COLO668 (cell line): ENCODE measurements around the gene RYR2.

Experiments used
- DNase-seq: peaks from one replicate; lab custom pipeline; 2025; ENCODE audit not compliant: unreplicated experiment; lab: John Stamatoyannopoulos, UW

Gene RYR2

DNA sequence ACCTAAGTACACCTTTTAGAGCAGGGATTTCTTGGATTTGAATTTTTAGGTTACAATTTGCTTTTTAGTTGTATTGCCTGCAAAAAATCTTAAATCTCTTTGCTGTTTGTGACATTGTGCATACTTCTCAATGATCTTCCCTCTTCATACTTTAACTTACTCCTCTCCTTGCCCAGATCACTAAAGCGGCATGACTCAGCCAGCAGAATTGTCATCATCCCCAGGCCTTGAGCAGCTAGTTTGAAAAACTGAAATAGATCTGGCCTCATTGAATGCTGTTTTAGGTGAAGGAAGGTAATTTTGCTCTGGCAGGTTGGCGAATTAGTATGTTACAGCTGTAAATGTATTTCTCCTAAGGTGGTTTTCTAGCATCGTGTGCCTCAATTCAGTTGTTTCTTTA, 145.9 kb downstream of the RYR2 start:
- no peak for DNase-seq

DNA sequence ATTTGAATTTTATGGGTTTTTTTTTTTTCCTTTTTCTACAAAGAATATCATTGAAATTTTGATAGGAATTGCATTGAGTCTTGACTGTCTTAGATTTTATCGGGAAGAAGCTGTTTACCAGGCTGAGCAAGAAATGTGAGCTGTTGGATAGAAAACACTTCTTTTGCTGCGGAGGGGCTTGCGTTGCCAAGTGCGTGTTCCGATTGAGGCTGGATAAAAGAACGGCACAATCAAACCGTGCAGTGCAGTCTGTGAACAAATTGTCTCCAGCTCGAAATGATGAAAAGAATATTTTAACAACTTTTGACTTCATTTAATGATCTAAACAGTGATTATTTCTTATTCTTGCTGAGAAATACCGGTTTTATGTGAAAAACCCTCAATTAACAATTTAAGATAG, 149.4 kb downstream of the RYR2 start:
- DNase-seq: no peak

DNA sequence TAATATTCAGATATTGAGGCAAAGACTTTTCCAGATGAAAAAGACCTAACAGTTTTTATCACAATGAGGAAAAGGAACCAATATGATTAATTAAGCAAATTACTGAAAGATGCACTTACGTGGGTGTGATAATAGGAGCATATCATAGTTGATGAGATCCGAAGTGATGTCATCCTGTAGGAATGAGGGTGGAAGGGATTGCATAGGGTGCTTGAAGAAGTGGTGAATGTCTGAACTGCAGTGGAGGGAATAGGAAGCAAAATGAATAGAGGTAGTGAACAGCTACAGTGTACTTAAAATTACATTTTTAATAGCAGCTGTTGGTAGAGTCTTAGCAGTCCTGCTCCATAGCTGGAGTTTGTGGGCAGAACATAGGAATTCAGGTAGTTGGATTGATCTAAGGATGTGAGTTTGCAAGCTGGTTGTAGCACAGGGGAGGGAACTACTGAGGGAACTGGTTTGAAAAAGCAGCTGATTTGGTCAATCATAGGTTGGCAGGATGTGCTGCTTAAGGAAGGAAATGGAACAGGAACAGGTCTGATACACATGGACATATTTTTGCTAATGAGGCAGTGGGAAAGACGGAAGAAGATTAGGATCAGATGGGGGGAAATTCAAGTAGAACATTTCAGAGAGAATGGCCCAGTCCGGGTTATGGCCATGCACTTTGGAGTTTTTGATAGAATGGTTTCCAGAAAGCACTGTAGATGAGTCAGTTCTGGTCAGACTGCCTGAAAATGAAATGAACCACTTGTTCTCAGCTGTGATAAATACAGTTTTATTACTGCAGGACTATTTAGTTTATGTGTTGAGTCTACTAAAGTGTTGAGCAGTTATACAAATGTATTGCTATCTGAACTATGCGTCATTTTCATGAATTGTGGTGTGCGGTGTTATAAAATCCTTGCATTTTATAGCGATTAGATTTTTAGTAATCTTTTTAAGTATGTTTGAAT, 155.8 kb downstream of the RYR2 start:
- no peak for DNase-seq

DNA sequence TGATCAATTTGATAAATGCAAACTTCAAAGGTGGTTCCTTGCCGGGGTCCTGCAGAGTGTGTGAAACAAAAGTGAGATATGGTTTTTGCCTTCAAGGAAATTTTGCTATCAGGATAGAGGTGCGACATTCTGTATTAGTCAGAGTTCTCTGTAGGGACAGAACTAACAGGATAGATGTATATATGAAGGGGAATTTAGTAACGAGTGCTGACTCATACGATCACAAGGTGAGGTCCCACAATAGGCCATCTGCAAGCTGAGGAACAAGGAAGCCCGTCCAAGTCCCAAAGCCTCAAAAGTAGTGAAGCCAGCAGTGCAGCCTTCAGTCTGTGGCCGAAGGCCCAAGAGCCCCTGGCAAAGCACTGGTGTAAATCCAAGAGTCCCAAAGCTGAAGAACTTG, 157.0 kb downstream of the RYR2 start:
- no peak for DNase-seq

DNA sequence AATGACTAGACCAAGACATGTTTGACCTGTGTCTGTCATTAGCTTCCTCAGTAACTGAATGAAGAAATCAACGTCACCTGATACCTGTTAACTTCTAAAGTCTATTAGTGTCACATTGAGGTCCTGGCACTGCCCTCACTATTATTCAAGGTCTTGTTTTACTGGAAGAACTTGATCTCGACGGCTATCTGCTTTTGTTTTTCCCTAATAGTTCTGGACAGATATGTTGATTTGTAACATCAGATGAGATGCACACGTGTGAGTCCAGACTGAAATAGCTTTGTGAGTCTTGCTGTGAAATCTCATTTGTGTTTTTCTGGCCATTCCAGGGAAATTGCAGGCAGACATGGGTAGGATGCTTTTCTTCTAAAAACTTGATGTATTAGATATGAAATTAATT, 159.2 kb downstream of the RYR2 start:
- DNase-seq: no peak

DNA sequence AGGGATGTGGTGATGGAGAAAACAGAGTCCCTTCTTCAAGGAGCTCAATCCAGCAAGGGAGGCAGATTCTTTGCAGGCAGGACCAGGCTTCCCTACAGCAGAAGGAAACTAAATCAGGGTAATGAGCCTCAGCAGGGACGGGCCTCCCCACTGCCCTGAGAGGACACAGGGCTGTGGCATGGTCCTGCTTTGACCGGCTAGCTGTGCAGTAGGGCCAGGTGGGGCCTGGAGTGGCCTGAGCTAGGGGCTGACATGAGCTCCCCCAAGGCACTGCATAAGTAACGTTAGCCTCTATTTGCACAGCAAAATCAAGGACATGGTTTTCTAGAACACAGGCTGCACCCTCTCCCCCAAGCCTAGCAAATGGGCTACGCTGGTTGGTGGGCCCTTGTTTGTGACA, 162.9 kb downstream of the RYR2 start:
- no peak for DNase-seq

DNA sequence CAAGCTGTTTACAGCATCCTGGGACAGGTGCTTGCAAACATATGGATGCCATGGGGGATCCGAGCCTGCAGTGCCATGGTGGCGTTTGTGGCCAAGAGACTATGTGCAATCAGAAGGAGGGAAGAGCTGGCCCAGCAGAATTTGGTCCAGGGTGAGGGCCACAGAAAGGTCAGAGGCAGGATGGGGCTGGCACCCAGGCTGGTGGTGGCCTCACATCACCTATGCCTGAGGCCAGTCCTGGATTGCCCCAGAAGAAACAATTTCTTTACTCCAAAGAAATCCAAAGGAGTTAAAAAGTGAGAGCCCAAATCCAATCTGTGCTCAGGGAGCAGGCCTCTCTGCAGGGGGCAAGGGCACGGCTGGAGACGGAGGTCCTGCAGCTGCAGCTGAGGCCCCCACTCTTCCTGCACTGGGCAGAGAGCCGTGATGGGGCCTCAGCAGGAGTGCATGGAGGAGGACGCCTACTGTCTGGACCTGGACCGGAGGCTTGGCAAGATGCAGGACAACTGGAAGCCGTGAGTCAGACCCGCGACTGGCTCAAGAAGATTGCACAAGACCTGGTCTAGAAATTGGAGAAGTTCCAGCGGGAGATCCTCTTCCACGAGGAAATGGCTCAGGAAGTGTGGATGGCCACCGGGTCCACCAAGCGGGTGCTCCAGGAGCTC, 163.5 kb downstream of the RYR2 start:
- no peak for DNase-seq

DNA sequence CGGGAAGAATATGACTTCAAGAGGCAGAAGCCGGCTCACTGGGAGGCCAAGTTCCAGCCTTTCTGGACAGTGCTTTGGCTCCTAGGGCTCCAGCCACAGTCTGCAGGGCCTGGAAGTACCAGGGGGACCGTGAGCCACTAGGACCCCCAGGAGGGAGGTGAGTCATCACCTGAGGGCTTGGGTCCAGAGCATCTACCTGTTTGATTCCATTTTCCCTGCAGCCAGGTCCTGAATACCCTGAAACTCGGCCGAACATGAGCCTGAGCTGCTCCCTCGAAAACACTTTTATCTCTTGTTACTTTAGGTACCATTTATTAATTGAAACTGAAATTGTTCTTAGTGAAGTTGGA, 164.1 kb downstream of the RYR2 start:
- no peak for DNase-seq

DNA sequence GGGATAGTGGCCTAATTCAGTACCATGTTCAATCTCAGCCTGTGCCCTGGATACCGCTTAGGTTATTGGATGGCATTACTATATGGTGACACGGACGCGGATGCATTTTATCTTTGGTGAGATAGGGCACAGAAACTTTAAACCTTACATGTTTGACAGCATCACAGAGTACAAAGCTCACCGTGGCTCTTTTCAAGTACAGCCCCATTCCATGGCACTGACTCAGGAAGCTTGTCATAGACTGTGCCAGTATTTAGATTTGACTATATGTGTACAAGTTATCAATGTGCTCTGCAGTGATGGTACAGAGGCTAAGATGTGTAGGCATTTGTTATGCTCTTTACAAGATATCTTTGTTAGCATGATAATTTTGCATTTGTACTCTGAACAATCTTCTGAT, 169.0 kb downstream of the RYR2 start:
- no peak for DNase-seq

DNA sequence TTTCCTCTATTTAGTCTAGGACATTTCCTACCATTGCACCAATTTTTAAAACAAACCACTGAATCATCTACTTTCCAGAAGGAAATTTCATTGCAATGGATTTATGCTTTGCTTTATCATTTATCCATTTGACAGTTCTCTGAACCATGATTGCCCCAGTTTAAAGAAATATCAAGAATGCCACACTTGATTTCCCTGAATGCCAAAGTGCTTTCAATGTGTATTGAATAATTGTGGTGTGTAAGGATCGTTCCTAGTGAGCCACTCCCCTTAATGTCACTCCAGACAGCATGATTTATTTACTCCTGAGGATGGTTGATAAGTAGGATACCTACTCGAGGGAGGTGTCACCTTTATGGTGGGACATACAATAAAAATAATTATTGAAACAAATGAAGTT, 169.6 kb downstream of the RYR2 start:
- no peak for DNase-seq

DNA sequence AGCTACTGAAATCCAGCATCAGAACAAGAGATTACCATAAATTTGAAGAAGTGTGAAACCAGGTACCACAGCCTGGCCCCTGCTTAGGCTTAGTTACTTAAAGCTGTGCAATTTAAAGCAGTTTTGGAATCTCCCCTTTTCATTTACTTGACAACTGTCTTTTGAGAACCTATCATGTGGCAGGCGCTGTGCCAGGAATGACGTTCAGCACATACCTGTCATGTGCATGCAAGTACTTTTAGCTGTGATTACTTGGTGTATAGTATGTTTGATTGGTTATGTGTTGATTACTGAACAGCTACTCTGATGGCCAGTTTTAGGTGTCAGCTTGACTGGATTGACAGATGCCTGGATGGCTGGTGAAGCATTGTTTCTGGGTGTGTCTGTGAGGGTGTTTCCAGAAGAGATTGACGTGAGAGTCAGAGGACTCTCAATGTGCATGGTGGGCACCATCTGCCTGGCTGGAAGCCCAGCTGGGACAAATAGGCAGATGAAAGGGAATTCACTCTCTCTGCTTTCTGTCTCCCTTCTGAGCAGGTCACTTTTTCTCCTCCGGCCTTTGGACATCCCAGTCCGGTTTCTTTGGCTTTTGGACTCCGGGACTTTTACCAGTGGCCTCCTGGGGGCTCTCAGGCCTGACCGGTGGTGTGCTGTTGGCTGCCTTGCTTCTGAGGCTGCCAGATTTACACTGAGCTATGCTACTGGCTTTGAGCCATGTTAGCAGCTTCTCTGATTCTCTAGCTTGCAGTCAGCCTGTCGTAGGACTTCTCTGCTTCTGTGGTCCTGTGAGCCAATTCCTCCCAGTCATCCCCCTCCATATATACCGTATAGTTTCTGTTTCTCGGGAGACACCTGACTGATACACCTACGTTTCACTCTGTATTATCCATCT, 178.0 kb downstream of the RYR2 start:
- DNase-seq: no peak

DNA sequence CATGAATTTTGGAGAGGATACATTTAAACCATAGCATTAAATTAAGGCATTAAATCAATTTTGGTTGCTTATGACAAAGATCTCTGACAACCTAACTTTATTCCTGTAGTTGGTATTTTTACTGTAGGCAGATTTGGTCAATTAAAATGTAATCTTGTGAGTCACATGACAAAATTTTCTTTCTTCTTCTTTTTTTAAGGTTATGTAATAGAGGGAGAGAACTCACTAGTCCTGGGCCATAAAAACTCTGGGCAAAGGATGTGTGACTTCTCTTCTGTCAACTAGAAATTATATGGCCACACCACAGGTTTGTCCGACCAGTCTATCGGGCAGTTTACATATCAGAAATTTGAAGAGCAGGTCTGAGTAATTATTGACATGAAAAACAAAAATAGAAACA, 181.4 kb downstream of the RYR2 start:
- no peak for DNase-seq

DNA sequence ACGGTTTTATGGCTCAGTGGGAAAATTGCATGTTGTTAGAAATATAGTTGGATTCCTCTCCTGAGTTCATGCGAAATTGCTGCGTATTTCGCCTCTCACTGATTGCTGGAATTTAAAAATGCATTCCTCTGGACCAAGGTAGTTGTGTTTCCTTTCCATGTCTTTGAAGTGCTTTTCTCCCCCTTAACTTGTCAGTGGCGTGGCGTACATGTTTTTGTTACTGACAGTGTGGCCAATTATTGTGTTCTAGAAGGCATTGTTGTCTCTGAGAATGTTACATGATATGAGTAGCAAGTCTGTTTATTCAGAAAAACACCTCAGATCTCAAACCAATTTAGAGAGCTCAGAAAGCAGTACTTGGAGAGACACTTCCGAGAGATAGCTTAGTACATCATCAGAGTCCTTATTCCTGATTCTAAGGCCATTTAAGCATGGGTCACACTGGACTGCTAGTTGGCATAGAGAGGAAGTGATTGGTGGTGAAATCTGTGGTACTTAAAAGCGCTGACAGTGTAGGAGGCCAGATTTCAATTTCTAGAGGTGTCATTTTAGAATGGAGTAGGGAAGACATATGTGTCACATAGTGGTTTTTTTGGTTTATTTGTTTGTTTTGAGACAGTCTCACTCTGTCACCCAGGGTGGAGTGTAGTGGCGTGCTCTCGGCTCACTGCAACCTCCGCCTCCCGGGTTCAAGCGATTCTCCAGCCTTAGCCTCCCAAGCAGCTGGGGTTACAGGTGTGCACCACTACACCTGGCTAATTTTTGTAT, 184.4 kb downstream of the RYR2 start:
- DNase-seq: no peak

DNA sequence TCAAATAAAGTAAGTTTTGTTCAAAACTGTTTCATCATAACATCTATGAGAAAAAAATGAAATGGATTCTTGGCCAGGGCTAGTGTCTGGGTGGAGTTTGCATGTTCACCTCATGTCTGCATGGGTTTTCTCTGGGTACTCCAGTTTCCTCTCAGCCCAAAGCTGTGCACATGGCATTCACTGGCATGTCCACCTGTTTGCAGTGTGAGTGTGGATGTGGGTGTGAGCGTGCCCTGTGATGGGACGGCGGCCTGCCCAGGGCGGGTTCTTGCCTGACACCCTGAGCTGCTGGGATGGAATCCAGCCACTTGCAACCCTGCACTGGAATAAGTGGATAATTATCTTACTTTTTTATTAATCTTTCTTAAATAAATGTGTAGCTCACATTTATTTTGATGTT, 185.5 kb downstream of the RYR2 start:
- DNase-seq: no peak

DNA sequence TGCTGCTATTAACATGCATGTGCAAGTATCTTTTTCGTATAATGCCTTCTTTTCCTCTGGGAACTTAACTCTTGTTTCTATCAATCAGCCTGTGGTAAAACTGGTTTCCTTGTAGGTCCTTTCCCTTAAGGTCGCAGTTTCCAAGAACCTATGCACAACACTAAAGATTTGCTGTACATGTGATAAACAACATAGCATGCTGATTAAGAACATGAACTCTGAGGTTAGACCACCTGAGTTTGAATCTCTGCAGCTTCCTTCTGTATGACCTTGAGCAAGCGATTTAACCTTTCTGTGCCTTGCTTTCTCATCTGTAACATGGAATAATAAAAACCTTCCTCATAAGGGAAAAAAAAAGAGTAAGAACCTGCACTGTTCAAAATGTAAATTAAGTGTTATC, 186.4 kb downstream of the RYR2 start:
- DNase-seq: no peak

DNA sequence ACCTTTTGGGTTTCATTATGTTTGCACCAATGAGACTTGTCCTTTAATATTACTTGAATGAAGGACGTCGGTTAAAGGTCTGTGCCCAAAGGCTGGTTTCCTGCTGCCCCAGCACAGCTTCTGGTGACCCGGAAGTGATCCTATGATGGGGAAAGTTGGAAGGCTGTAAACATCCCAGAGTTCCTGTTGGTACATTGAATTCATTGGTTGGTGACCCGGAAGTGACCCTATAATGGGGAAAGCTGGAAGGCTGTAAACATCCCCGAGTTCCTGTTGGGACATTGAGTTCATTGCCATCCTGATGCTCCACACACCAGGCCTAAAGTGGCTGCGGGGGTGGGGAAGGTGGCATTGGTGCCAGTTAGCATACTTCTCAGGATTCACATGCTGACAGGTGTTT, 187.3 kb downstream of the RYR2 start:
- DNase-seq: no peak

DNA sequence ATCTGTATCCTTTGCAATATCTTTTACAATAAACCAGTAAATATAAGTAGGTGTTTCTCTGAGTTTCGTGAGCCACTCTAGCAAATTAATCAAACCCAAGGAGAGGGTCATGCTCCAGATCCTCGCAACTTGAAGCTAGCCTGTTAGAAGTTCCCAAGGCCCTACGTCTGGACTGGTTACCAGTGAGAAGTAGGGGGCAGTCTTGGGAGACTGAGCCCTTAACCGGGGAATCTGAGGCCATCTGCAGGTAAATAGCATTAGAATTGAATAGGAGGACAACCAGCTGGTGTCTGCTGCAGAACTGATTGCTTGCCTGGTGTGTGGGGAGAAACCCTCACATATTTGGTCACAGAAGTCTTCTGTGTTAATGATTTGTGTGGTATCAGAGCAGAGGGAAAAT, 190.5 kb downstream of the RYR2 start:
- DNase-seq: no peak

DNA sequence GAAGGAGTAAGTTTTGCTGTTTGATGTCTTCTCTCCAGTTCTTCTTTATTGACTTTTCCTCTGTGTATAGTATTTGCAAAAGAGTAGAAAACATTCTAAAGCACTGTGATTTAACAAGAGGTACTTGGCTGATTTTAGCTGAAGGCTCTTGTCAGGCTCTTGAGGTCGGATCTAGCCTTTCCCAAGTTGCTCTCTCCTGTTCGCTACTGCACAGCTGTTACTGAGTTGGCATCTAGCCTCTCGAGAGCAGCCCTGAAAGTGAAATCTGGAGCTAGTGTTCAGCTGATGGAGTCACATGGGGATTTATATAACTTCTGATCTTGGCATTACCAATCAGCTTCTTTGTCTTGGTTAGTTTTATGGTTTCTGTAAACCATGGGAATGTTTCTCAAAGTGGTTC, 193.1 kb downstream of the RYR2 start:
- DNase-seq: no peak

DNA sequence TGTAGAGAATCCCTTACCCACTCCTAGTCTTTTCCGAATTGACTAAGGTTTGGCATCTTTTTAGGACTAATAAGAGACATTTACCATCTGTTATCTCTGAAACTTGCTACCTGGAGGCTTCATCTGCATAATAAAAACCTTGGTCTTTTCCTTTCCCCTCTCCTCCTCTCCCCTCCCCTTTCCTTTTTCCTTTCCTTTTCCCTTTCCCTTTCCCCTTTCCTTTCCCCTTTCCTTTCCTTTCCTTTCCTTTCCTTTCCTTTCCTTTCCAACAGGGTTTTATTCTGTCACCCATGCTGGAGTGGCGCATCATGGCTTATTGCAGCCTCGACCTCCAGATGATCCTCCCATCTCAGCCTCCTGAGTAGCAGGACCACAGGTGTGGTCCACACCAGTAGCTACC, 195.7 kb downstream of the RYR2 start:
- DNase-seq: no peak

DNA sequence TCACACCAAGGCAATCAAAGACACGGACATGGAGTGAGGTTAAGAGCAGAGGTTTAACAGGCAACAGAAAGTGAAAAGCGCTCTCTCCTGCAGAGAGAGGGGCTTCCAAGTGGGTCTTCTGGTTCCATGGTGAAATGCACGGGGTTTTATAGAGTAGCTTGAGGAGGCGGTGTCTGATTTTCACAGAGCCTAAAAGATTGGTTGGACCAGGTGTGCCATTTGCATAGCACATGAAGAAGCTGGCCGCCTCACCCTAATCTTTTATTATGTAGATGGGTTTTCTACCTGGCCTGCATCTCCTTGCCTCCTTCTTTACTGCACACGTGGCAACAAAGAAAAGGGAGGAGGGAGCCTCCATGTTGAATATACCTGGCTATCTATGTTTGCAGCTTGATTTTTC, 197.3 kb downstream of the RYR2 start:
- DNase-seq: no peak

DNA sequence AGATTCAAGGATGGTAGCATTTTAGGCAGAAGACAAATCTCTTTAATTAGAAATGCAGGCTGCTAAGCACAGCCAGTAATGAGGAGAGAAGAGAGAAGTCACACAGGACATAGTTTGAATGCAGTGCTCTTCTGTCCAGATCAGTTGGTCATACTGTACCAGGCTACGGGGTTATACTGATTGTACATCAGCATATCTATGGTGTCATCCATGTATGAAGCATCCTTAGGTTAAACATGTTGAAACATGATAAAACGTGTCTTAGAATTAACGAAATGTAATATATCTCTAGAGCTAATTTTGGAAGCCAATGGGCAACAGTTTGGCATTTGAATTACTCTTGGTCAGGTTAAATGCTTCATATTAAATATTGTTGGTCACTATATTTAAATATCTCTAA, 199.1 kb downstream of the RYR2 start:
- DNase-seq: no peak
